Activated naive CD4-positive, alpha-beta T cell treated with anti-CD3 and anti-CD28 coated beads, Interleukin-2, amount 50 U/mL, for 24 hours (primary cell): ENCODE results near the gene SEPHS2.
A peak's percentile ranks its signal among the peaks of the same experiment; 100 is the strongest.
"Not testable (repeated sequence)": the region's sequence is repeated elsewhere in the genome, so short reads cannot be mapped to it uniquely, and the experiment has no call there.

Experiments
- H3K27ac Mint-ChIP-seq: one replicate; pipeline ENCODE4 v1.8.0; 2021; ENCODE audit warnings: mild to moderate bottlenecking, mixed read lengths
- H3K27me3 Mint-ChIP-seq: one replicate; pipeline ENCODE4 v1.8.0; 2021; ENCODE audit warnings: mixed read lengths
- H3K36me3 Mint-ChIP-seq: one replicate; pipeline ENCODE4 v1.8.0; 2021; ENCODE audit warnings: mixed read lengths
- H3K4me1 Mint-ChIP-seq: one replicate; pipeline ENCODE4 v1.8.0; 2021; ENCODE audit warnings: mixed read lengths
- H3K4me3 Mint-ChIP-seq: one replicate; pipeline ENCODE4 v1.8.0; 2021; ENCODE audit warnings: mild to moderate bottlenecking, mixed read lengths
- H3K9me3 Mint-ChIP-seq: one replicate; pipeline ENCODE4 v1.8.0; 2021; ENCODE audit warnings: mixed read lengths

The SEPHS2 gene

GRCh38 chr16:30445408-30446202, at the start of gene SEPHS2:
Gene SEPHS2 (minus strand): TSS chr16:30445874. CDS start chr16:30445727, 147 bp downstream.
- Mint-ChIP-seq H3K9me3 (no peaks in the 10 kb centered on the region), H3K36me3 (peaks cover 13% of the 10 kb centered on the region), H3K4me1 (peaks cover 43% of the 10 kb centered on the region), H3K4me3 (peak within 1 kb of the TSS; percentile 93), H3K27me3 (no peaks in the 10 kb centered on the region), H3K27ac (peak within 1 kb of the TSS; percentile 99)

- H3K36me3 Mint-ChIP-seq, result peaks cover 13% of the 10 kb centered on the region
- H3K4me3 Mint-ChIP-seq, result no peak overlapping the region
- no peaks in the 10 kb centered on the region for H3K27me3 Mint-ChIP-seq
- H3K4me1 Mint-ChIP-seq, result peaks cover 26% of the 10 kb centered on the region
- no peak overlapping the region for H3K27ac Mint-ChIP-seq
- no peaks in the 10 kb centered on the region for H3K9me3 Mint-ChIP-seq
Measured at GRCh38 chr16:30494709-30495108, 49.0 kb upstream of the SEPHS2 start.

- Mint-ChIP-seq H3K36me3 (peaks cover 12% of the 10 kb centered on the region), H3K4me3 (no peak overlapping the region), H3K27ac (peak overlapping the region; percentile 65), H3K4me1 (peaks cover 25% of the 10 kb centered on the region), H3K9me3 (no peaks in the 10 kb centered on the region), H3K27me3 (no peaks in the 10 kb centered on the region)
Measured at GRCh38 chr16:30493941-30494488, 48.3 kb upstream of the SEPHS2 start.

GRCh38 chr16:30491744-30492308, 46.2 kb upstream of the SEPHS2 start:
- Mint-ChIP-seq H3K4me3 (no peak overlapping the region), H3K4me1 (peaks cover 36% of the 10 kb centered on the region), H3K27me3 (no peaks in the 10 kb centered on the region), H3K27ac (peak overlapping the region; percentile 70), H3K36me3 (peaks cover 18% of the 10 kb centered on the region), H3K9me3 (no peaks in the 10 kb centered on the region)

GRCh38 chr16:30491229-30491628, 45.6 kb upstream of the SEPHS2 start:
- no peak overlapping the region for H3K27ac Mint-ChIP-seq
- H3K4me1 Mint-ChIP-seq, result peaks cover 40% of the 10 kb centered on the region
- no peaks in the 10 kb centered on the region for H3K27me3 Mint-ChIP-seq
- peaks cover 21% of the 10 kb centered on the region for H3K36me3 Mint-ChIP-seq
- no peaks in the 10 kb centered on the region for H3K9me3 Mint-ChIP-seq
- no peak overlapping the region for H3K4me3 Mint-ChIP-seq

GRCh38 chr16:30490210-30490609, 44.5 kb upstream of the SEPHS2 start:
- no peaks in the 10 kb centered on the region for H3K9me3 Mint-ChIP-seq
- H3K4me1 Mint-ChIP-seq, result peaks cover 45% of the 10 kb centered on the region
- peak overlapping the region; percentile 68 for H3K27ac Mint-ChIP-seq
- H3K36me3 Mint-ChIP-seq, result peaks cover 21% of the 10 kb centered on the region
- no peaks in the 10 kb centered on the region for H3K27me3 Mint-ChIP-seq
- H3K4me3 Mint-ChIP-seq, result no peak overlapping the region

- peaks cover 47% of the 10 kb centered on the region for H3K4me1 Mint-ChIP-seq
- H3K4me3 Mint-ChIP-seq, result no peak overlapping the region
- H3K27me3 Mint-ChIP-seq, result no peaks in the 10 kb centered on the region
- H3K9me3 Mint-ChIP-seq, result no peaks in the 10 kb centered on the region
- peaks cover 17% of the 10 kb centered on the region for H3K36me3 Mint-ChIP-seq
- H3K27ac Mint-ChIP-seq, result peak overlapping the region; percentile 23
Measured at GRCh38 chr16:30488764-30489605, 43.3 kb upstream of the SEPHS2 start.

GRCh38 chr16:30485818-30486436, 40.3 kb upstream of the SEPHS2 start:
- H3K4me1 Mint-ChIP-seq, result peaks cover 57% of the 10 kb centered on the region

GRCh38 chr16:30484887-30485286, 39.2 kb upstream of the SEPHS2 start:
- Mint-ChIP-seq H3K27ac (peak overlapping the region; percentile 31), H3K4me3 (no peak overlapping the region), H3K4me1 (peaks cover 59% of the 10 kb centered on the region), H3K36me3 (peaks cover 25% of the 10 kb centered on the region), H3K27me3 (no peaks in the 10 kb centered on the region), H3K9me3 (no peaks in the 10 kb centered on the region)

More at GRCh38 chr16:30485818-30486436, 40.3 kb upstream of the SEPHS2 start:
- H3K9me3 Mint-ChIP-seq, result no peaks in the 10 kb centered on the region
- peaks cover 25% of the 10 kb centered on the region for H3K36me3 Mint-ChIP-seq
- H3K27me3 Mint-ChIP-seq, result no peaks in the 10 kb centered on the region
- H3K4me3 Mint-ChIP-seq, result no peak overlapping the region
- peak overlapping the region; percentile 92 for H3K27ac Mint-ChIP-seq

GRCh38 chr16:30482366-30482765, 36.7 kb upstream of the SEPHS2 start:
- peaks cover 58% of the 10 kb centered on the region for H3K4me1 Mint-ChIP-seq
- no peaks in the 10 kb centered on the region for H3K27me3 Mint-ChIP-seq
- H3K4me3 Mint-ChIP-seq, result no peak overlapping the region
- H3K36me3 Mint-ChIP-seq, result peaks cover 23% of the 10 kb centered on the region
- H3K9me3 Mint-ChIP-seq, result no peaks in the 10 kb centered on the region
- peak overlapping the region; percentile 1 for H3K27ac Mint-ChIP-seq

- peaks cover 24% of the 10 kb centered on the region for H3K36me3 Mint-ChIP-seq
- no peaks in the 10 kb centered on the region for H3K27me3 Mint-ChIP-seq
- peak overlapping the region; percentile 80 for H3K27ac Mint-ChIP-seq
- no peak overlapping the region for H3K4me3 Mint-ChIP-seq
- peaks cover 62% of the 10 kb centered on the region for H3K4me1 Mint-ChIP-seq
- no peaks in the 10 kb centered on the region for H3K9me3 Mint-ChIP-seq
Measured at GRCh38 chr16:30481381-30481780, 35.7 kb upstream of the SEPHS2 start.

- H3K27me3 Mint-ChIP-seq, result no peaks in the 10 kb centered on the region
- no peak overlapping the region for H3K4me3 Mint-ChIP-seq
- peak overlapping the region; percentile 33 for H3K27ac Mint-ChIP-seq
- H3K36me3 Mint-ChIP-seq, result peaks cover 31% of the 10 kb centered on the region
- no peaks in the 10 kb centered on the region for H3K9me3 Mint-ChIP-seq
- peaks cover 68% of the 10 kb centered on the region for H3K4me1 Mint-ChIP-seq
Measured at GRCh38 chr16:30478766-30479478, 33.2 kb upstream of the SEPHS2 start.

- Mint-ChIP-seq H3K27ac (peak overlapping the region; percentile 68), H3K4me1 (peaks cover 72% of the 10 kb centered on the region), H3K36me3 (peaks cover 30% of the 10 kb centered on the region)
- H3K9me3 Mint-ChIP-seq, H3K4me3 Mint-ChIP-seq, H3K27me3 Mint-ChIP-seq: not testable (repeated sequence)
Measured at GRCh38 chr16:30477773-30478172, 32.1 kb upstream of the SEPHS2 start.

- no peaks in the 10 kb centered on the region for H3K27me3 Mint-ChIP-seq
- no peak overlapping the region for H3K27ac Mint-ChIP-seq
Measured at GRCh38 chr16:30476991-30477390, 31.3 kb upstream of the SEPHS2 start.

More at GRCh38 chr16:30476991-30477390, 31.3 kb upstream of the SEPHS2 start:
- H3K36me3 Mint-ChIP-seq, result peaks cover 27% of the 10 kb centered on the region
- H3K9me3 Mint-ChIP-seq, result no peaks in the 10 kb centered on the region
- peaks cover 74% of the 10 kb centered on the region for H3K4me1 Mint-ChIP-seq
- H3K4me3 Mint-ChIP-seq, result no peak overlapping the region
